ENCODE measurements around the gene FBXL17. TPM values are rescaled to one million over a fixed set of nuclear protein-coding genes. Genes with fewer than 3 reads are reported as not detected.
"Not testable (repeated sequence)": the region's sequence is repeated elsewhere in the genome, so short reads cannot be mapped to it uniquely, and the experiment has no call there.

Gene FBXL17
- total and polyA plus RNA-seq, 4 donors: 30.0 to 58.0 (median 40.3) TPM

GRCh38 chr5:108196276-108196675, 185.6 kb downstream of the FBXL17 start:
- no peaks in the 10 kb centered on the region for H3K9me3 ChIP-seq (ENCODE audit: control insufficient read depth, insufficient read depth, low read length)
- no peak overlapping the region for H3K27ac ChIP-seq (ENCODE audit: low read depth, low read length)

GRCh38 chr5:108193021-108193795, 188.7 kb downstream of the FBXL17 start:
- WGBS (ENCODE audit: insufficient coverage): 83% methylated on average over 2 of the region's 2 CpGs
- H3K4me3 ChIP-seq (ENCODE audit: low read depth, low read length): no peak overlapping the region
- H3K27ac ChIP-seq (ENCODE audit: low read depth, low read length): no peak overlapping the region
- no peaks in the 10 kb centered on the region for H3K27me3 ChIP-seq (ENCODE audit: control insufficient read depth, insufficient read depth, low read length)
- no peaks in the 10 kb centered on the region for H3K4me1 ChIP-seq (ENCODE audit: control insufficient read depth, insufficient read depth, low read length)
- H3K36me3 ChIP-seq (ENCODE audit: control insufficient read depth, insufficient read depth, low read length): no peaks in the 10 kb centered on the region
- no peaks in the 10 kb centered on the region for H3K9me3 ChIP-seq (ENCODE audit: control insufficient read depth, insufficient read depth, low read length)
- no peak for DNase-seq (ENCODE audit: low read depth in 4 of 6, low spot score in 6 of 6)

More at GRCh38 chr5:108196276-108196675, 185.6 kb downstream of the FBXL17 start:
- Histone ChIP-seq H3K4me3 (ENCODE audit: low read depth, low read length) (no peak overlapping the region), H3K27me3 (ENCODE audit: control insufficient read depth, insufficient read depth, low read length) (no peaks in the 10 kb centered on the region), H3K4me1 (ENCODE audit: control insufficient read depth, insufficient read depth, low read length) (no peaks in the 10 kb centered on the region), H3K36me3 (ENCODE audit: control insufficient read depth, insufficient read depth, low read length) (no peaks in the 10 kb centered on the region)
- no peak for DNase-seq (ENCODE audit: low read depth in 4 of 6, low spot score in 6 of 6)

- no peak for DNase-seq (ENCODE audit: low read depth in 4 of 6, low spot score in 6 of 6)
- Histone ChIP-seq H3K27ac (ENCODE audit: low read depth, low read length) (no peak overlapping the region), H3K4me3 (ENCODE audit: low read depth, low read length) (no peak overlapping the region), H3K27me3 (ENCODE audit: control insufficient read depth, insufficient read depth, low read length) (no peaks in the 10 kb centered on the region), H3K4me1 (ENCODE audit: control insufficient read depth, insufficient read depth, low read length) (no peaks in the 10 kb centered on the region), H3K9me3 (ENCODE audit: control insufficient read depth, insufficient read depth, low read length) (no peaks in the 10 kb centered on the region), H3K36me3 (ENCODE audit: control insufficient read depth, insufficient read depth, low read length) (peaks cover 4% of the 10 kb centered on the region)
- WGBS (ENCODE audit: insufficient coverage): no CpG with 5 or more reads among the region's 3 CpGs
Observed at GRCh38 chr5:108184940-108185339, 197.0 kb downstream of the FBXL17 start.

GRCh38 chr5:108181975-108182374, 199.9 kb downstream of the FBXL17 start:
- H3K27ac ChIP-seq (ENCODE audit: low read depth, low read length): no peak overlapping the region
- H3K4me1 ChIP-seq (ENCODE audit: control insufficient read depth, insufficient read depth, low read length): no peaks in the 10 kb centered on the region
- H3K27me3 ChIP-seq (ENCODE audit: control insufficient read depth, insufficient read depth, low read length): no peaks in the 10 kb centered on the region
- no peaks in the 10 kb centered on the region for H3K9me3 ChIP-seq (ENCODE audit: control insufficient read depth, insufficient read depth, low read length)
- WGBS (ENCODE audit: insufficient coverage): no CpG with 5 or more reads among the region's 7 CpGs
- no peak for DNase-seq (ENCODE audit: low read depth in 4 of 6, low spot score in 6 of 6)
- no peak overlapping the region for H3K4me3 ChIP-seq (ENCODE audit: low read depth, low read length)
- H3K36me3 ChIP-seq (ENCODE audit: control insufficient read depth, insufficient read depth, low read length): peaks cover 4% of the 10 kb centered on the region

GRCh38 chr5:108174286-108174685, 207.6 kb downstream of the FBXL17 start:
- Histone ChIP-seq H3K27me3 (ENCODE audit: control insufficient read depth, insufficient read depth, low read length) (no peaks in the 10 kb centered on the region), H3K27ac (ENCODE audit: low read depth, low read length) (no peak overlapping the region), H3K4me3 (ENCODE audit: low read depth, low read length) (no peak overlapping the region), H3K9me3 (ENCODE audit: control insufficient read depth, insufficient read depth, low read length) (no peaks in the 10 kb centered on the region), H3K4me1 (ENCODE audit: control insufficient read depth, insufficient read depth, low read length) (no peaks in the 10 kb centered on the region), H3K36me3 (ENCODE audit: control insufficient read depth, insufficient read depth, low read length) (no peaks in the 10 kb centered on the region)
- peak in 1 of 6 donors; percentile 23 for DNase-seq (ENCODE audit: low read depth in 4 of 6, low spot score in 6 of 6)

GRCh38 chr5:108171759-108172158, 210.1 kb downstream of the FBXL17 start:
- no peak for DNase-seq (ENCODE audit: low read depth in 4 of 6, low spot score in 6 of 6)
- H3K27me3 ChIP-seq (ENCODE audit: control insufficient read depth, insufficient read depth, low read length): no peaks in the 10 kb centered on the region
- no peaks in the 10 kb centered on the region for H3K4me1 ChIP-seq (ENCODE audit: control insufficient read depth, insufficient read depth, low read length)
- H3K9me3 ChIP-seq (ENCODE audit: control insufficient read depth, insufficient read depth, low read length): no peaks in the 10 kb centered on the region
- H3K27ac ChIP-seq (ENCODE audit: low read depth, low read length): no peak overlapping the region
- H3K36me3 ChIP-seq (ENCODE audit: control insufficient read depth, insufficient read depth, low read length): no peaks in the 10 kb centered on the region
- WGBS (ENCODE audit: insufficient coverage): 100% methylated on average over 3 of the region's 6 CpGs
- no peak overlapping the region for H3K4me3 ChIP-seq (ENCODE audit: low read depth, low read length)

GRCh38 chr5:108168915-108169314, 213.0 kb downstream of the FBXL17 start:
- Histone ChIP-seq H3K27ac (ENCODE audit: low read depth, low read length) (no peak overlapping the region), H3K4me3 (ENCODE audit: low read depth, low read length) (no peak overlapping the region), H3K36me3 (ENCODE audit: control insufficient read depth, insufficient read depth, low read length) (no peaks in the 10 kb centered on the region), H3K9me3 (ENCODE audit: control insufficient read depth, insufficient read depth, low read length) (no peaks in the 10 kb centered on the region), H3K4me1 (ENCODE audit: control insufficient read depth, insufficient read depth, low read length) (no peaks in the 10 kb centered on the region), H3K27me3 (ENCODE audit: control insufficient read depth, insufficient read depth, low read length) (no peaks in the 10 kb centered on the region)
- DNase-seq (ENCODE audit: low read depth in 4 of 6, low spot score in 6 of 6): peak in 4 of 6 donors; percentile 22 to 83 (median 50)
- 40% methylated on average over 1 of the region's 2 CpGs for WGBS (ENCODE audit: insufficient coverage)

GRCh38 chr5:108167174-108167573, 214.7 kb downstream of the FBXL17 start:
- no peaks in the 10 kb centered on the region for H3K4me1 ChIP-seq (ENCODE audit: control insufficient read depth, insufficient read depth, low read length)
- H3K27me3 ChIP-seq (ENCODE audit: control insufficient read depth, insufficient read depth, low read length): no peaks in the 10 kb centered on the region
- 90% methylated on average over 2 of the region's 2 CpGs for WGBS (ENCODE audit: insufficient coverage)
- DNase-seq (ENCODE audit: low read depth in 4 of 6, low spot score in 6 of 6): no peak
- no peaks in the 10 kb centered on the region for H3K9me3 ChIP-seq (ENCODE audit: control insufficient read depth, insufficient read depth, low read length)
- no peaks in the 10 kb centered on the region for H3K36me3 ChIP-seq (ENCODE audit: control insufficient read depth, insufficient read depth, low read length)
- H3K27ac ChIP-seq (ENCODE audit: low read depth, low read length): no peak overlapping the region
- H3K4me3 ChIP-seq (ENCODE audit: low read depth, low read length): no peak overlapping the region

- Histone ChIP-seq H3K4me1 (ENCODE audit: control insufficient read depth, insufficient read depth, low read length) (no peaks in the 10 kb centered on the region), H3K9me3 (ENCODE audit: control insufficient read depth, insufficient read depth, low read length) (no peaks in the 10 kb centered on the region), H3K4me3 (ENCODE audit: low read depth, low read length) (no peak overlapping the region), H3K27me3 (ENCODE audit: control insufficient read depth, insufficient read depth, low read length) (no peaks in the 10 kb centered on the region), H3K36me3 (ENCODE audit: control insufficient read depth, insufficient read depth, low read length) (no peaks in the 10 kb centered on the region), H3K27ac (ENCODE audit: low read depth, low read length) (no peak overlapping the region)
- no CpG with 5 or more reads among the region's 2 CpGs for WGBS (ENCODE audit: insufficient coverage)
- no peak for DNase-seq (ENCODE audit: low read depth in 4 of 6, low spot score in 6 of 6)
Observed at GRCh38 chr5:108164574-108164973, 217.3 kb downstream of the FBXL17 start.

GRCh38 chr5:108152854-108153253, 229.0 kb downstream of the FBXL17 start:
- not testable (repeated sequence) for H3K9me3 ChIP-seq (ENCODE audit: control insufficient read depth, insufficient read depth, low read length); DNase-seq (ENCODE audit: low read depth in 4 of 6, low spot score in 6 of 6)
- no CpG with 5 or more reads among the region's 1 CpG for WGBS (ENCODE audit: insufficient coverage)

More at GRCh38 chr5:108152854-108153253, 229.0 kb downstream of the FBXL17 start:
- H3K27ac ChIP-seq (ENCODE audit: low read depth, low read length); H3K4me1 ChIP-seq (ENCODE audit: control insufficient read depth, insufficient read depth, low read length); H3K4me3 ChIP-seq (ENCODE audit: low read depth, low read length); H3K27me3 ChIP-seq (ENCODE audit: control insufficient read depth, insufficient read depth, low read length); H3K36me3 ChIP-seq (ENCODE audit: control insufficient read depth, insufficient read depth, low read length): not testable (repeated sequence)
